PC-3 (cell line): ENCODE measurements around the gene OR2W3.

Experiments
- EZH2 ChIP-seq: fragments of 300-600 bp; sonication (generic); IDR thresholded peaks from one replicate; pipeline ENCODE4 v1.6.1; 2017; ENCODE audit warnings: antibody characterized with exemption, mild to moderate bottlenecking, low read length; ENCODE audit not compliant: unreplicated experiment
- TF ChIP-seq, protein P1 (sequence below): fragments of 300-600 bp; sonication (generic); conservative IDR thresholded peaks from 2 replicates; pipeline ENCODE4 v1.5.1; 2017; ENCODE audit warnings: antibody characterized with exemption, low read depth, mild to moderate bottlenecking, low read length

DNA sequence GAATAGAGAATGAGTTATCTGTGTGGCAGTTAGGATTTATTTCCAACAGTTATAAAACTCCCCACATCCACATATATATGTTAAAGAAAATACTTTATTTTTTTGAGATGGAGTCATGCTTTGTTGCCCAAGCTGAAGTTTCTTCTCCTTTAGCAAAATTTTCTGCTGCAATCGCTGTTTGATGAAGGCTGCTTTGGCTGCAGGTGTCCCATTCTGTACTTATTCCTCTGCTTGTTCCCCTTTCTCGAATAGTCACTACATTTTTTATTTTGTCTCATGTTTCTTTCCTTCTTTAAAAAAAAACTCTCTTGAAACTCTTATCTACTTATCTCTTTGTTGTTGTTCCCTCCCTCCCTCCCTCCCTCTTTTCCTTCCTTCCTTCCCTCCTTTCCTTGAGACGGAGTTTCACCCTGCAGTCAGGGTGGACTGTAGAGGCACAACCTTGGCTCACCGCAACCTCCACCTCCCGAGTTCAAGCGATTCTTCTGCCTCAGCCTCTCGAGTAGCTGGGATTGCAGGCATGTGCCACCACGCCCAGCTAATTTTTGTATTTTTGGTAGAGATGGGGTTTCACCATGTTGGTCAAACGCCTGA lies 10.6 kb downstream of the OR2W3 start:
- TF ChIP-seq, protein P1, sequence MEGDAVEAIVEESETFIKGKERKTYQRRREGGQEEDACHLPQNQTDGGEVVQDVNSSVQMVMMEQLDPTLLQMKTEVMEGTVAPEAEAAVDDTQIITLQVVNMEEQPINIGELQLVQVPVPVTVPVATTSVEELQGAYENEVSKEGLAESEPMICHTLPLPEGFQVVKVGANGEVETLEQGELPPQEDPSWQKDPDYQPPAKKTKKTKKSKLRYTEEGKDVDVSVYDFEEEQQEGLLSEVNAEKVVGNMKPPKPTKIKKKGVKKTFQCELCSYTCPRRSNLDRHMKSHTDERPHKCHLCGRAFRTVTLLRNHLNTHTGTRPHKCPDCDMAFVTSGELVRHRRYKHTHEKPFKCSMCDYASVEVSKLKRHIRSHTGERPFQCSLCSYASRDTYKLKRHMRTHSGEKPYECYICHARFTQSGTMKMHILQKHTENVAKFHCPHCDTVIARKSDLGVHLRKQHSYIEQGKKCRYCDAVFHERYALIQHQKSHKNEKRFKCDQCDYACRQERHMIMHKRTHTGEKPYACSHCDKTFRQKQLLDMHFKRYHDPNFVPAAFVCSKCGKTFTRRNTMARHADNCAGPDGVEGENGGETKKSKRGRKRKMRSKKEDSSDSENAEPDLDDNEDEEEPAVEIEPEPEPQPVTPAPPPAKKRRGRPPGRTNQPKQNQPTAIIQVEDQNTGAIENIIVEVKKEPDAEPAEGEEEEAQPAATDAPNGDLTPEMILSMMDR: no peak
- TF ChIP-seq EZH2: no peak
